GM12874 (cell line): ENCODE data around the gene CUL1.

Experiments used
- CTCF ChIP-seq: IDR thresholded peaks from 2 replicates; pipeline ENCODE4 v1.5.1; 2011; ENCODE audit warnings: low read depth, mild to moderate bottlenecking, control low read depth, low read length, moderate library complexity; ENCODE audit not compliant: insufficient read depth

Gene CUL1

GRCh38 chr7:148750442-148751355 is 52.0 kb downstream of the CUL1 start:
- TF ChIP-seq CTCF: no peak

- no peak for TF ChIP-seq CTCF
Measured at GRCh38 chr7:148753224-148753623, 54.5 kb downstream of the CUL1 start.

- TF ChIP-seq CTCF: no peak
Measured at GRCh38 chr7:148754912-148755311, 56.2 kb downstream of the CUL1 start.

GRCh38 chr7:148761499-148762278 is 63.0 kb downstream of the CUL1 start:
- no peak for TF ChIP-seq CTCF

DNA sequence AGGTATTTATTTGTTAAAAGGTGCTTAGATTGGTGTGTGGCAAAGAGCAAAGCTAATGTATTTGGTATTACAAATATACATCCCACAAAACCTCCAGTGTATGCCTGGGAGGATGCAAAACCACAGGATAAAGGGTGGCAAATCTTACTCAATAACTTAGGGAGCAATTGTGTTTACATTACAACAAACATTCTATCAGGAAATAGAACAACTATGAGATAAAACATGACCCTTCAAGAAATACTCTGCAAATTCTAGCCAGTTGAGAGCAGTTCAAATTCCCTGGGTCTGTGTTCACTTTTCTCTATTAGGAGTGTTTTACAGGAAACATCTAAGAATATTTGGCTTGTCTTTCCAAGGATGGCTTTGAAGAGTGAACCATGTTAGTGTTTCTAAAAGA is 64.9 kb downstream of the CUL1 start:
- no peak for TF ChIP-seq CTCF

GRCh38 chr7:148770004-148770403 is 71.3 kb downstream of the CUL1 start:
- no peak for TF ChIP-seq CTCF

- no peak for TF ChIP-seq CTCF
Measured at GRCh38 chr7:148772297-148773089, 73.8 kb downstream of the CUL1 start.
